T-cell (primary cell): ENCODE measurements around the gene GRIN3B. TPM values are rescaled to one million over a fixed set of nuclear protein-coding genes. Genes with fewer than 3 reads are reported as not detected.

Experiments used
- ATAC-seq, 4 experiments: fragments of 200-7000 bp in 3 of 4; fragments of 150-1000 bp in 1 of 4; cut with Tn5 transposase; replicated peaks in 1 of 4; 1 replicate in 3 of 4; 2 replicates in 1 of 4; pipeline ENCODE4 v1.10.0; 2021; ENCODE audit warnings: moderate library complexity in 3 of 4, mild to moderate bottlenecking in 2 of 4, moderate number of reproducible peaks in 1 of 4
- CTCF ChIA-PET, 2 donors: fragments of 300-600 bp; sonication (Branson Sonifier 250); formaldehyde crosslinking; loops; one replicate each; lab custom pipeline; 2022; ENCODE audit warnings: antibody characterized with exemption in 2 of 2; lab: Charles Lee
- POLR2A ChIA-PET, 2 donors: fragments of 300-600 bp; sonication (Branson Sonifier 250); formaldehyde crosslinking; loops; one replicate each; lab custom pipeline; 2022; ENCODE audit warnings: antibody characterized with exemption in 2 of 2; lab: Charles Lee
- DNase-seq, 35 experiments: peaks; one replicate each; pipeline versions ENCODE4 v3.0.0 to v3.0.0-alpha.2; 2013 to 2023
- H3K27ac ChIP-seq: one replicate; pipeline ENCODE4 v1.5.1; 2013; ENCODE audit warnings: low read length
- H3K27me3 ChIP-seq, 2 experiments: replicated peaks in 1 of 2; 1 replicate in 1 of 2; 2 replicates in 1 of 2; pipeline versions ENCODE4 v1.6.1 to v1.7.0; 2013; ENCODE audit warnings: low read length in 1 of 2, mixed read lengths in 1 of 2; ENCODE audit not compliant: control insufficient read depth in 2 of 2, insufficient read depth in 2 of 2; ENCODE audit errors: extremely low read depth in 1 of 2
- H3K36me3 ChIP-seq, 2 donors: 1 replicate in 1 of 2; 2 replicates in 1 of 2; pipeline versions ENCODE4 v1.6.1 to v1.7.0; 2013; ENCODE audit warnings: low read length in 1 of 2; ENCODE audit not compliant: control insufficient read depth in 2 of 2, insufficient read depth in 1 of 2; ENCODE audit errors: extremely low read depth in 1 of 2
- H3K4me1 ChIP-seq, 2 experiments: 1 replicate in 1 of 2; 2 replicates in 1 of 2; pipeline versions ENCODE4 v1.6.1 to v1.7.0; 2013; ENCODE audit warnings: low read length in 2 of 2, mixed read lengths in 1 of 2; ENCODE audit not compliant: insufficient read depth in 2 of 2, control insufficient read depth in 1 of 2; ENCODE audit errors: extremely low read depth in 1 of 2
- H3K4me3 ChIP-seq, 2 donors: 1 replicate in 1 of 2; 2 replicates in 1 of 2; pipeline versions ENCODE4 v1.5.1 to v1.7.0; 2013; ENCODE audit warnings: mild to moderate bottlenecking in 2 of 2, low read length in 1 of 2, moderate library complexity in 1 of 2; ENCODE audit not compliant: control insufficient read depth in 1 of 2; ENCODE audit errors: extremely low read depth in 1 of 2
- H3K9me3 ChIP-seq: 2 replicates; pipeline ENCODE4 v1.7.0; 2013
- H3K27ac Mint-ChIP-seq, 2 donors: one replicate each; pipeline ENCODE4 v1.8.0; 2020 to 2021; ENCODE audit warnings: mild to moderate bottlenecking in 2 of 2, mixed read lengths in 2 of 2
- H3K27me3 Mint-ChIP-seq, 2 donors: one replicate each; pipeline ENCODE4 v1.8.0; 2021 to 2022; ENCODE audit warnings: mixed read lengths in 2 of 2
- H3K36me3 Mint-ChIP-seq: one replicate; pipeline ENCODE4 v1.8.0; 2021; ENCODE audit warnings: mixed read lengths
- H3K4me1 Mint-ChIP-seq, 3 donors: one replicate each; pipeline ENCODE4 v1.8.0; 2020 to 2022; ENCODE audit warnings: mixed read lengths in 3 of 3, mild to moderate bottlenecking in 1 of 3
- H3K4me3 Mint-ChIP-seq, 3 donors: one replicate each; pipeline ENCODE4 v1.8.0; 2020 to 2022; ENCODE audit warnings: mild to moderate bottlenecking in 3 of 3, mixed read lengths in 3 of 3, moderate library complexity in 3 of 3
- H3K9me3 Mint-ChIP-seq, 3 donors: one replicate each; pipeline ENCODE4 v1.8.0; 2020 to 2022; ENCODE audit warnings: mixed read lengths in 3 of 3
- WGBS: methylation state at CpG from one replicate; pipeline ENCODE4 v1.1.5; 2013; ENCODE audit warnings: missing lambda C conversion rate; ENCODE audit not compliant: insufficient coverage; 5-methylcytosine and 5-hydroxymethylcytosine counted together
- total RNA-seq, 35 experiments: library from RNA in 6 of 35; stranded (reverse) in 6 of 35; fragments of 120-200 nt in 1 of 35; gene quantifications; one replicate each; pipeline versions ENCODE4 v1.2.1 to v1.2.4 and lab custom pipeline; 2013 to 2026

GRIN3B gene
- total RNA-seq, 5 donors from 2014 or later (not counting 1 experiment from before 2014, with no cell fraction given): 0.07 to 0.44 (median 0.09) TPM; not detected in 2

- no peak for ATAC-seq
- Mint-ChIP-seq H3K4me3 (no peak overlapping the region), H3K4me1 (no peaks in the 10 kb centered on the region), H3K27ac (no peak overlapping the region), H3K9me3 (peaks cover 0 to 5% (median 0%) of the 10 kb centered on the region in 3 donors), H3K36me3 (peaks cover 13% of the 10 kb centered on the region), H3K27me3 (no peaks in the 10 kb centered on the region)
- Histone ChIP-seq H3K36me3 (peaks cover 7 to 8% of the 10 kb centered on the region in 2 donors), H3K27ac (no peak overlapping the region), H3K9me3 (no peaks in the 10 kb centered on the region), H3K4me1 (no peaks in the 10 kb centered on the region), H3K27me3 (no peaks in the 10 kb centered on the region), H3K4me3 (no peak overlapping the region)
- ChIA-PET CTCF (no interaction called here), POLR2A (no interaction called here)
- no peak for DNase-seq
- 91% methylated on average over 13 of the region's 29 CpGs for WGBS
These were observed 26.3 kb upstream of the GRIN3B start for GRCh38 chr19:973726-974563.

GRCh38 chr19:974564-975257, 25.5 kb upstream of the GRIN3B start:
- POLR2A ChIA-PET: no interaction called here
- CTCF ChIA-PET: no interaction called here

GRCh38 chr19:976476-976875, 23.7 kb upstream of the GRIN3B start:
- Histone ChIP-seq H3K27me3 (peaks cover 0 to 5% of the 10 kb centered on the region in 2 experiments), H3K36me3 (peaks cover 0 to under 1% of the 10 kb centered on the region in 2 donors), H3K9me3 (no peaks in the 10 kb centered on the region), H3K4me1 (no peaks in the 10 kb centered on the region), H3K4me3 (no peak overlapping the region), H3K27ac (no peak overlapping the region)
- no peak overlapping the region for H3K4me3 Mint-ChIP-seq
- WGBS: 100% methylated on average over 5 of the region's 10 CpGs
- ChIA-PET CTCF (no interaction called here), POLR2A (interaction anchor here in 1 of 2 donors (0.6 kb wide), 1 partner anchor 11 kb away, joined by 4 read pairs; no protein-coding TSS in a partner anchor)
- no peak overlapping the region for H3K27ac Mint-ChIP-seq
- ATAC-seq (no peak), DNase-seq (no peak)
- no peaks in the 10 kb centered on the region for H3K9me3 Mint-ChIP-seq
- H3K36me3 Mint-ChIP-seq: peaks cover 5% of the 10 kb centered on the region
- H3K4me1 Mint-ChIP-seq: no peaks in the 10 kb centered on the region
- no peaks in the 10 kb centered on the region for H3K27me3 Mint-ChIP-seq

More at GRCh38 chr19:974564-975257, 25.5 kb upstream of the GRIN3B start:
- H3K4me3 Mint-ChIP-seq: no peak overlapping the region
- H3K27me3 Mint-ChIP-seq: no peaks in the 10 kb centered on the region
- H3K36me3 ChIP-seq: peaks cover 4 to 8% of the 10 kb centered on the region in 2 donors
- no peaks in the 10 kb centered on the region for H3K4me1 ChIP-seq
- peaks cover 0 to 5% (median 0%) of the 10 kb centered on the region in 3 donors for H3K9me3 Mint-ChIP-seq
- ATAC-seq (no peak), DNase-seq (no peak)
- H3K4me1 Mint-ChIP-seq: no peaks in the 10 kb centered on the region
- H3K4me3 ChIP-seq: no peak overlapping the region
- H3K27me3 ChIP-seq: peaks cover 0 to 5% of the 10 kb centered on the region in 2 experiments
- no peaks in the 10 kb centered on the region for H3K9me3 ChIP-seq
- 89% methylated on average over 34 of the region's 37 CpGs for WGBS
- no peak overlapping the region for H3K27ac Mint-ChIP-seq
- peaks cover 13% of the 10 kb centered on the region for H3K36me3 Mint-ChIP-seq
- H3K27ac ChIP-seq: no peak overlapping the region

GRCh38 chr19:977058-977464, 23.2 kb upstream of the GRIN3B start:
- Histone ChIP-seq H3K27me3 (peaks cover 0 to 5% of the 10 kb centered on the region in 2 experiments), H3K9me3 (no peaks in the 10 kb centered on the region), H3K27ac (no peak overlapping the region), H3K4me3 (no peak overlapping the region), H3K36me3 (no peaks in the 10 kb centered on the region), H3K4me1 (no peaks in the 10 kb centered on the region)
- ChIA-PET POLR2A (no interaction called here), CTCF (no interaction called here)
- Mint-ChIP-seq H3K4me1 (no peaks in the 10 kb centered on the region), H3K9me3 (no peaks in the 10 kb centered on the region), H3K27me3 (no peaks in the 10 kb centered on the region), H3K4me3 (no peak overlapping the region), H3K36me3 (peaks cover 5% of the 10 kb centered on the region), H3K27ac (no peak overlapping the region)
- no peak for ATAC-seq
- no peak for DNase-seq
- 93% methylated on average over 10 of the region's 24 CpGs for WGBS

- Histone ChIP-seq H3K4me3 (no peak overlapping the region), H3K27ac (no peak overlapping the region), H3K27me3 (peaks cover 0 to 5% of the 10 kb centered on the region in 2 experiments), H3K9me3 (no peaks in the 10 kb centered on the region), H3K36me3 (no peaks in the 10 kb centered on the region), H3K4me1 (peaks cover 5 to 18% of the 10 kb centered on the region in 2 experiments)
- ATAC-seq (no peak), DNase-seq (no peak)
- Mint-ChIP-seq H3K27ac (no peak overlapping the region), H3K36me3 (no peaks in the 10 kb centered on the region), H3K4me1 (peaks cover 3 to 7% (median 6%) of the 10 kb centered on the region in 3 donors), H3K27me3 (no peaks in the 10 kb centered on the region), H3K9me3 (no peaks in the 10 kb centered on the region), H3K4me3 (no peak overlapping the region)
- POLR2A ChIA-PET: no interaction called here
- WGBS: 77% methylated on average over 9 of the region's 19 CpGs
- CTCF ChIA-PET: no interaction called here
These were observed 20.9 kb upstream of the GRIN3B start for GRCh38 chr19:979318-979741.

- no peak for ATAC-seq
- Histone ChIP-seq H3K9me3 (no peaks in the 10 kb centered on the region), H3K36me3 (no peaks in the 10 kb centered on the region), H3K27ac (no peak overlapping the region), H3K4me1 (peaks cover 10 to 29% of the 10 kb centered on the region in 2 experiments), H3K27me3 (peaks cover 0 to 5% of the 10 kb centered on the region in 2 experiments), H3K4me3 (no peak overlapping the region)
- Mint-ChIP-seq H3K4me1 (peaks cover 12 to 15% (median 13%) of the 10 kb centered on the region in 3 donors), H3K27me3 (no peaks in the 10 kb centered on the region), H3K9me3 (no peaks in the 10 kb centered on the region), H3K27ac (no peak overlapping the region), H3K36me3 (no peaks in the 10 kb centered on the region), H3K4me3 (no peak overlapping the region)
- POLR2A ChIA-PET: no interaction called here
- no peak for DNase-seq
- 76% methylated on average over 21 of the region's 32 CpGs for WGBS
- CTCF ChIA-PET: interaction anchor here in 1 of 2 donors (0.5 kb wide), 1 partner anchor 21 kb away, joined by 6 read pairs; no protein-coding TSS in a partner anchor
These were observed 19.9 kb upstream of the GRIN3B start for GRCh38 chr19:980133-980998.
